GM19043 (cell line): Measurements from ENCODE around the gene FGF22.
"Not testable (repeated sequence)": the region's sequence is repeated elsewhere in the genome, so short reads cannot be mapped to it uniquely, and the experiment has no call there.

Experiments
- ATAC-seq: cut with Tn5 transposase; IDR thresholded peaks from one replicate; pipeline ENCODE4 v1.9.1; 2021; ENCODE audit warnings: low read depth; ENCODE audit not compliant: unreplicated experiment

The FGF22 gene

DNA sequence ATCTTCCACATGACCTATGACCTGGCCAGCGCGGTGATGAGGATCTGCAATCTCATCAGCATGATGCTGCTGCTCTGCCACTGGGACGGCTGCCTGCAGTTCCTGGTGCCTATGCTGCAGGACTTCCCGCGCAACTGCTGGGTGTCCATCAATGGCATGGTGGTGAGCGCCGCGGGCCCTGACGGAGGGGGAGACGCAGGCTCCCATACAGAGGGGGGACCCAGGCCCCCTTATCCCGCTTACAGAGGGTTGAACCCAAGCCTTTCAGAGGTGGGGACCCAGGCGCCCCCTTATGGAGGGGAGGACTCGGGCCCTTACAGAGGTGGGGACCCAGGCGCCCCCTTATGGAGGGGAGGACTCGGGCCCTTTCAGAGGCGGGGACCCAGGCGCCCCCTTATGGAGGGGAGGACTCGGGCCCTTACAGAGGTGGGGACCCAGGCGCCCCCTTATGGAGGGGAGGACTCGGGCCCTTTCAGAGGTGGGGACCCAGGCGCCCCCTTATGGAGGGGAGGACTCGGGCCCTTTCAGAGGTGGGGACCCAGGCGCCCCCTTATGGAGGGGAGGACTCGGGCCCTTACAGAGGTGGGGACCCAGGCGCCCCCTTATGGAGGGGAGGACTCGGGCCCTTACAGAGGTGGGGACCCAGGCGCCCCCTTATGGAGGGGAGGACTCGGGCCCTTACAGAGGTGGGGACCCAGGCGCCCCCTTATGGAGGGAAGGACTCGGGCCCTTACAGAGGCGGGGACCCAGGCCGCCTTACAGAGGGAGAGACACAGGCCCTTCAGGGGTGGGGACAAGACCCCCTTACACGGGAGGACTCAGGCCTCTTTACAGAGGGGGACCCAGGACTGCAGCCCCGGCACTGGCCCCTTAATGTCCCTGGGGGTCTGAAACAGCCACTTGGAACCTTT lies 34.4 kb upstream of the FGF22 start:
- not testable (repeated sequence) for ATAC-seq

DNA sequence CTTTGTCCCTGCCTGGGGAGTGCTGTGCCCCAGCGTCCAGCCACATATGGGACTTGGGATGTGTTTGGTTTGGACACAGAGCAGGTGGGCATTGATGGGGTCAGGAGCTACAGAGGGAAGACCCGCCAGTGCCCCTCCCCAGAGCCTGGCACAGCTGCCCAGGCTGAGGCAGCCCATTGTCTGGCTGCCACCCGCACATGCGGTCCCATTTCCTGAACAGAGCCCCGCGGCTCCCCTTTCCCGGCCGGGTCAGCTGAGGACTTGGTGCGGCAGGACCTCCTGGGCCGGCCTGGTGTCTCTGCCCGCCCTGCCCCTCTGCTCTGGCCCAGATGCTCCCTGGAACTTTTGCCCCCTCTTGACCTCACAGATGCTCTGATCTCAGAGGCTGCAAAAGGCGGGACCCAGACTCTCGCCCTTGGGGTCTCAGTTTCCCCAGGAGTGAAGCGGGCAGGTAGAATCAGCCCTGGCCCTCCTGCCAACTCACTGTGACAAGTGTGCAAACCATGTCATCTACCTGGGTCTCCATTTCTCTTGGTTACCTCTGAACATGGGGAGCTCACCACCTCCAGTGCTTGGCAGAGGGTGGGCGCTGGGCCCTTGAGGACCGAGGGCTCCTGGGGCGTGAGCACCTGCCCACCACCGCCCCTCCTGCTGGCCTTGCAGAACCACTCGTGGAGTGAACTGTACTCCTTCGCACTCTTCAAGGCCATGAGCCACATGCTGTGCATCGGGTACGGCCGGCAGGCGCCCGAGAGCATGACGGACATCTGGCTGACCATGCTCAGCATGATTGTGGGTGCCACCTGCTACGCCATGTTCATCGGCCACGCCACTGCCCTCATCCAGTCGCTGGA lies 32.2 kb upstream of the FGF22 start:
- no peak for ATAC-seq

DNA sequence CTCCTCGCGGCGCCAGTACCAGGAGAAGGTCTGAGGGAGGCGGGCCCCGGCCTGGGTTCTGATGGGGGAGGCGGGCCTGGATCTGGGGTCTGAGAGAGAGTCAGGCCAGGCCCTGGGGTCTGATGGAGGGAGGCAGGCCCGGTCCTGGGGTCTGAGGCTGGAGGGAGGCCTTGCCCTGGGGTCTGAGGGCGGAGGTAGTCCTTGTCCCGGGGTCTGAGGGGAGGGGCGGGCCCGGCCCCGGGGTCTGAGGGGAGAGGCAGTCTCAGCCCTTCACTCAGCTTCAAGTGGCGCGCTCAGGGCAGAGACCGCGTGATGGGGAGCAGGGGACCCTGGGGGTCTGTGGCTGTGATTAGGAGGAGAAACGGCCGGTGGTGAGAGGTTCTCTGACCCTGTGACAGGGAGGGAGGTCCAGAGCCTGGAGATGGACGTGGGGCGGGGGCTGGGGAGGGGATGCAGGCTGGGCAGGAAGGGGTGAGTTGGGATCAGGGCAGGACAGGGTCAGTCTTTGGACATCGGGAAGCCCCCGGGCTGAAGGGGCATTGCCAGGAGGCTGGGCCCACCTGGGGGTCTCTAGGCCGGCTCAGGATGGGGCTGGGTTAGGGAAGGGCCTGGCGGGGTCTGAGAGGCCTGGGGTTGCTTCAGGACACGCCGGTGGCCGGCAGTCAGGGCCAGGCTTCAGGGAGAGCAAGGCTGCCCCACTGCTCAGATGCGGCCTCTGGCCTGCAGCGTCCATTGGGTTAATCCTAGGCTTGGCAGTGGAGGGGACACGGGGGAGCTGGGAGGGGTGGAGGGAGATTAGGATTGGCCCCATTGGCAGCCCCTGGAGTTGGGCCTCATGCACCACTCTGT lies 31.3 kb upstream of the FGF22 start:
- no peak for ATAC-seq

DNA sequence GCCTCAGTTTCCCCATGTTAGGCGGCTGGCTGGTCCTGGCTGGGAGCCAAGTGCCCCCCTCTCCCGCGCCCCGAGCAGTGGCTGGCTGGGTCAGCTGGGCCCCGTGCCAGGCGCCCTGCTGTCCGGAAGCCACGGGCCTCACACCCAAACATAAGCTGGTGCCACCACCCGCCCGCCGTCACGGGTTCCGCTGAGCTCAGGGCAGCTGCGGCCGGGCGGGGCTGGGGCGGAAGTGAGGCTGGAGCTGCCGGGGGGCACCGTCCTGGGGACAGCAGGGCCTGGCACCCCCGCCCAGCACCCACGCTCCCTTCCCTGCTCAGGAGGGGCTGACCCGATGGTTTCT lies 30.7 kb upstream of the FGF22 start:
- no peak for ATAC-seq

DNA sequence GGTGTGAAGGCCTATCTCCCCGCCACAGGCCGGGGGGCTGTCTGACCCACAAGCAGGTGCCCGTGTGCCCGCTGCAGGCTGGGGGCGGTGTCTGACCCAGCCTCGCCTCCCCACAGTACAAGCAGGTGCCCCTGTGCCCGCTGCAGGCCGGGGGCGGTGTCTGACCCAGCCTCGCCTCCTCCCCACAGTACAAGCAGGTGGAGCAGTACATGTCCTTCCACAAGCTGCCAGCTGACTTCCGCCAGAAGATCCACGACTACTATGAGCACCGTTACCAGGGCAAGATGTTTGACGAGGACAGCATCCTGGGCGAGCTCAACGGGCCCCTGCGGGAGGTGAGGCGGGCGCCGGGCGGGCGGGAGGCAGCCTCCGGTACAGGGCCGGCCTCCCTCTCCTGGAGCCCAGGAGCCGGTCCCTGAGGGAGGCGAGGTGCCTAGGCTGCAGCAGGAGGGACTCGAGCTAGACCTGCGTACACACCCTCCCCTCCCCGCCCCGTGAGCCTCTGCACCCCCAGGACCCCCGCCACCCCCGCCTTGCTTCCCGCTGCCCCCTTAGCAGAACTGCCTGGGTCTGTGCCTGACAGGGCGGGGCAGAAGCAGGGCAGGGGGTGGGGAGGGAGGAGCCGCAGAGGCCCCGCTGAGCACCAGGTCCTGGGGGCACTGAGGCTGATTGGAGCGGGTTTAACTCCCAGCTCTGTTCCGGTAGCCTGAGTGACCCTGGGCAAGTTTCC lies 29.4 kb upstream of the FGF22 start:
- no peak for ATAC-seq

DNA sequence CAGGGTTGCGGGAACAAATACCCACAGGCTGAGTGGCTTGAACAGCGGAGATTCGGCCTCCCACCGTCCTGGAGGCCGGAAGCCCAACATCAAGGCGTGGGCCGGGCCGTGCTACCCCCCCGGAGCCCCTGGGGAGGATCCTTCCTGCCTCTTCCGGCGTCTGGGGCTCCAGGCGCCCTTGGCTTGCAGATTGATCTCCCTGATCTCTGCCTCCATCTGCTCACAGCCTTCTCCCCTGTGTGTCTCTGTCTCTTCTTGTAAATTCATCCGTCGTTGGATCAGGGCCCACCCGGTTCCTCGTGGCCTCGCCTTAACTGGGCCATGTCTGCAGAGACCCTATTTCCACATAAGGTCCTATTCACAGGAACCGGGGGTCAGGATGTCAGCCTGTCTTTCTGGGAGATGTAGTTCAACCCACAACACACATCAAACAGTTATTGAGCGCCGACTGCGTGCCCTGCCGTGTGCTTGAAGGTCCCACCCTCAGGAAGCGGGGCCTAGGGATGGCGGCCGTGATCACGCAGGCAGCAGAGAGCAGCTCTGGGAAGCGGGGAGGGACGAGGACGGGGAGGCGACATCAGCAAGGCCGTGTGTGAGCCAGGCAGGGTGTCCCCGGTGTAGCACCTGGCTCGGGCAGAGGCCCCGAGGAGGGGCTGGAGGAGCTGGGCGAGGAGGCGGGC lies 28.7 kb upstream of the FGF22 start:
- ATAC-seq = no peak

DNA sequence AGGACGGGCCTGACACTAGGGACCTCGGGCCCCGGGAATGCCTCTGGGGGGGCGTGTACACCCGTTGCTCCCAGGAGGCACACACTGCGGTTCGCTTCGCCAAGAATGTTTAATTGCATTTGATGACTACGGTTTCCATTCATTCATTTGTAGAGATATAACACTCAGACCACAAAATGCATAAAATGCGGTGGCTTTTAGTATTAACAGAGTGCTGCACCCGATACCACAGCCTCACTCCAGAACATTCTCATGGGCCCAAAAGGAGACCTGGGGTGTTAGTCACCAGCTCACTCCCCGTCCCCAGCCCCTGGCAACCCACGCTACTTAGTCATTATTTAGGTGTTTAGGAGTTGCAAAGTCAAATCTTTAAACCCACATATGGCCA lies 28.2 kb upstream of the FGF22 start:
- ATAC-seq = no peak

DNA sequence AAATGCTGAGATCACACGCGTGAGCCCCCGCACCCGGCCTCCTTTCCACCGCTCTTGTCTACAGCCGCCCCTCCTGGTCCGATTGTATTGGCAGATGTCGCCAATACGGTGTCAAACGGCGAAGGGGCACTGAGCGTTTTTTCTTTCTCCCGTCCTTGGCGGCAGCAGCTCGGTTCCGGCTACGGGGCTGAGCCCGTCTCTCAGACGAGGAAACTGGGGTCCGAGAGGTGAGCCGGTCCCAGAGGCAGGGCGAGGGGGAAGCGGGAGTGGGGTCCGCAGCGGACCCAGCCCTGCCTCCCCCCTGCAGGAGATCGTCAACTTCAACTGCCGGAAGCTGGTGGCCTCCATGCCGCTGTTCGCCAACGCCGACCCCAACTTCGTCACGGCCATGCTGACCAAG lies 26.7 kb upstream of the FGF22 start:
- ATAC-seq = no peak

DNA sequence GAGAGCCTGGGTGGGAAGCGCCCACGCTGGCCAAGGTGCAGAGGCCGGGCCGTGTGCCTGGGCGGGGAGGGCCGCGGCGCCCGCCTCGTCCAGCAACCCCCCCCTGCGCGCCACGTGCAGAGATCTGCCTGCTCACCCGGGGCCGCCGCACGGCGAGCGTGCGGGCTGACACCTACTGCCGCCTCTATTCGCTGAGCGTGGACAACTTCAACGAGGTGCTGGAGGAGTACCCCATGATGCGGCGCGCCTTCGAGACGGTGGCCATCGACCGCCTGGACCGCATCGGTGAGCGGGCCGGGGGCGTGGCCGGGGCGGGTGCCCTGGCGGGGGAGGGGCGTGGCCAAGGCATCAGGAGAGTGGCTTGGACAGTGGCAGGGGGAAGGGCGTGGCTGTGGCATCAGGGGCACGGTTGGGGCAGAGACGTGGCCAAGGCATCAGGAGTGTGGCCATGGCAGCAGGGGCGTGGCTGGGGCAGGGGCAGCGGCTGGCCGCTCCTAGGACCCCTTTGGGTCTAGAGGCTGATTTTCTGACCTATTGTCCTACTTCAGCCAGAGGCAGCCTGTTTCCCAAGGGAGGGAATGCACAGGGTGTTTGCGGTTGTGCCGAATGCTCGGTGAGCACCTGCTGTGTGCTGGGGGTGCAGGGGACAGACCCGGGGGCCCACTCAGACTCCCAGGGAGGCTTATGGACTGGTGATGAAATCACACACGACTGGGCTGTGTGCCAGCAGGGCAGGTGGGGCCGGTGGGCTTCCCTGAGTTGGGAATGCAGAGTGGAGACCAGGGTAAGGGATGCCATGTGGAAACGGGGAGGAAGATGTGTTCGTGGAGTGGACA lies 25.7 kb upstream of the FGF22 start:
- no peak for ATAC-seq

DNA sequence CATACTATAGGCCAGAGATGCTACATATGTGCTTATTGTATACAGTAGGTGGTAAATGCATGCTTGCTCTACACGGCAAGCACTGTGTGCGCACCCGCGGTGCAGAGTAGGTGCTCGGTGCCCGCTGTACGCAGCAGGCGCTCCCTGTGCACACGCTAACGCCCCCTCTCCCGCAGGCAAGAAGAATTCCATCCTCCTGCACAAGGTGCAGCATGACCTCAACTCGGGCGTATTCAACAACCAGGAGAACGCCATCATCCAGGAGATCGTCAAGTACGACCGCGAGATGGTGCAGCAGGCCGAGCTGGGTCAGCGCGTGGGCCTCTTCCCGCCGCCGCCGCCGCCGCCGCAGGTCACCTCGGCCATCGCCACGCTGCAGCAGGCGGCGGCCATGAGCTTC lies 24.1 kb upstream of the FGF22 start:
- ATAC-seq = no peak

DNA sequence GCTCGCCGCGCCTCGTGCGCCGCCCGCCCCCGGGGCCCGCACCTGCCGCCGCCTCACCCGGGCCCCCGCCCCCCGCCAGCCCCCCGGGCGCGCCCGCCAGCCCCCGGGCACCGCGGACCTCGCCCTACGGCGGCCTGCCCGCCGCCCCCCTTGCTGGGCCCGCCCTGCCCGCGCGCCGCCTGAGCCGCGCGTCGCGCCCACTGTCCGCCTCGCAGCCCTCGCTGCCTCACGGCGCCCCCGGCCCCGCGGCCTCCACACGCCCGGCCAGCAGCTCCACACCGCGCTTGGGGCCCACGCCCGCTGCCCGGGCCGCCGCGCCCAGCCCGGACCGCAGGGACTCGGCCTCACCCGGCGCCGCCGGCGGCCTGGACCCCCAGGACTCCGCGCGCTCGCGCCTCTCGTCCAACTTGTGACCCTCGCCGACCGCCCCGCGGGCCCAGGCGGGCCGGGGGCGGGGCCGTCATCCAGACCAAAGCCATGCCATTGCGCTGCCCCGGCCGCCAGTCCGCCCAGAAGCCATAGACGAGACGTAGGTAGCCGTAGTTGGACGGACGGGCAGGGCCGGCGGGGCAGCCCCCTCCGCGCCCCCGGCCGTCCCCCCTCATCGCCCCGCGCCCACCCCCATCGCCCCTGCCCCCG lies 23.5 kb upstream of the FGF22 start:
- no peak for ATAC-seq

DNA sequence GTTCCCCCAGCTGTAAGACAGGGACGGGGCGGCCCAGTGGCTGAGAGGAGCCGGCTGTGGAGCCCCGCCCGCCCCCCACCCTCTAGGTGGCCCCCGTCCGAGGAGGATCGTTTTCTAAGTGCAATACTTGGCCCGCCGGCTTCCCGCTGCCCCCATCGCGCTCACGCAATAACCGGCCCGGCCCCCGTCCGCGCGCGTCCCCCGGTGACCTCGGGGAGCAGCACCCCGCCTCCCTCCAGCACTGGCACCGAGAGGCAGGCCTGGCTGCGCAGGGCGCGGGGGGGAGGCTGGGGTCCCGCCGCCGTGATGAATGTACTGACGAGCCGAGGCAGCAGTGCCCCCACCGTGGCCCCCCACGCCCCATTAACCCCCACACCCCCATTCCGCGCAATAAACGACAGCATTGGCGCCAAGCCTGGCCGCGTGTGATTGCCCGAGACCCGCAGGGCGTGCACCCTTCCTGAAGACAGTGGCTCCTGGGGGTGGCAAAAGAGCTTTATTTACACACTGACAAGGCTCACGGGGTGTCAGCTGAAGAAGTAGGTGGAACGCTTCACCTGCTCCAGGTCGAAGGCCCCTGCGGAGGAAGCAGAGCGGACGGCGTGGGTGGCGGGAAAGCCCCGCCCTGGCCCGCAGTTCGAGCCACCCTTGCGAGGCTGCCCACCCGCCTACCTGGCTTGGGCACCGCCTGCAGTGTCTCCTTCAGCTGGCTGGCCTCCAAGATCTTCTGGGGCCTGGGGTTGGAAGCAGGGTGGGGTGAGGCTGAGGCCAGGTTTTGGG lies 22.7 kb upstream of the FGF22 start:
- ATAC-seq = no peak

DNA sequence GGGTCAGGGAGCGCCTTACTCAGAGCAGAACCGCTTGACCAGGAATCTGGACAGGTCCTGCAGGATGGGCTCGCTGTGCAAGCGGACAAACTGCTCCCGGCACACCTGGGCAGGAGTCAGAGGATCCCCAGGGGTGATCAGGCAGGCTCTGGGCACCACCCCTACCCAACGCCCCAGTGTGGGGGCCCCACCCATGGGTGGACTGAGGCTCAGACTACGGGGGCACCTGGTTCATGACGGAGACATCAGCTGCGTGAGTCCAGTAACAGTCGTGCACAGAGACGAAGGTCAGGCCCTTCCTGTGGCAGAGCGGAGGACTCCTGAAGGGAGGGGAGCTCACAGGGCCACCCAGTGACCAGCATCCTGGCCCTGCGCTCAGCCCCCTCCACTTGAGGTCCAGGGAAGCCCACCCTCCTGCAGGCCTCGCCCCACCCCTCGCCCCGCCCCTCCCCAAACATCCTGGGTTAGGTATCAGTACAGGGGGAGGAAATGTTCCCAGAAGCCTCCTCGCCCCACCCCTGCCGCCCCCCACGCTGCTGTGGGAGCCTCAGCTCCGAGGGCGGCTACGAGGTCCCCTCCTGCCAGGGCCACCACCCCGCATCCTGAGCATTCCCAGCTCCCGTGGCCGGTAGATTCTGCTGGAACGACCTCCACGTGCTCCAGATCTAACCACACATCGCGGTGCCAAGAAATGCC lies 22.0 kb upstream of the FGF22 start:
- no peak for ATAC-seq

DNA sequence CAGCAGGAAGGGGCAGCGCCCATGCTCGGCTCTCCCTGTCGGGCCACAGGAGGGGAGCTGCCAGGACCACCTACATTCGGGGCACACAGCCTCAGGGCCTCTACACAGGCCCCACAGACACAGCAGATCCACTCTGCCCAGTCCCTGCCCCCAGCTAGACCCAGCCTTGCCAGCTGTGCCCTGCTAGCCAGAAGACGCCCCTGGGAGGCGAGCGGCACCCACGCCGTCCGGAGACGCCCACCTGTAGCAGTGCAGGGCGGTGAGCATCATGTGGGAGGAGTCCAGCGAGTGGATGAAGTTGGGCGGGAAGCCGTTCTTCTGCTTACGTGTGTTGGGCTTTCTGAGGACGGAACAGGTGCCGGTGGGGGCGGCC lies 21.4 kb upstream of the FGF22 start:
- ATAC-seq = no peak

DNA sequence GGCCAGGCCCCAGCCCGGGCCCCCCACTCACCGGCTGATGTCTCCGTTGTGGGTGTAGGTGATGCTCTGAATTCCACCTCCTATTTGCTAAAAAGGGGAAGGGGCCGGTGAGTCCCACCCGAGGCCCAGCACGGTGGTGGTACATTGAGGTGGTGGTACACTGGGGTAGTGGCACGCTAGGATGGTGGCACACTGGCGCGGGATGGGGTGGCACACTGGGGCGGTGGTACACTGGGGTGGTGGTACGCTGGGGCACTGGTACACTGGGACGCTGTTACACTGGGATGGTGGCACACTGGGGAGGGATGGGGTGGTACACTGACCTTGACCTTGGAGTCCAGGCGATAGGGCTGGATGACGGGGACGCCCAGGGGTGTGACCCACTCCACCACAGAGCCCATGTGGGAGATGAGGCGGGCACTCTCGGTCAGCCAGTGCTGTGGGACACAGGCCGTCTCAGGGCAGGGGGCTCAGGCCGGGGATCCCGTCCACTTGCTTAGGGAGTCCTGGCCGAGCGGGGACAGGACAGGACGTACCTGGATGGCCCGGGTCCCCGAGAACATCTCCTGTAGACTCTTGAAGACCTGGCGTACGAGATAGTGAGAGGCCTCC lies 20.9 kb upstream of the FGF22 start:
- no peak for ATAC-seq

DNA sequence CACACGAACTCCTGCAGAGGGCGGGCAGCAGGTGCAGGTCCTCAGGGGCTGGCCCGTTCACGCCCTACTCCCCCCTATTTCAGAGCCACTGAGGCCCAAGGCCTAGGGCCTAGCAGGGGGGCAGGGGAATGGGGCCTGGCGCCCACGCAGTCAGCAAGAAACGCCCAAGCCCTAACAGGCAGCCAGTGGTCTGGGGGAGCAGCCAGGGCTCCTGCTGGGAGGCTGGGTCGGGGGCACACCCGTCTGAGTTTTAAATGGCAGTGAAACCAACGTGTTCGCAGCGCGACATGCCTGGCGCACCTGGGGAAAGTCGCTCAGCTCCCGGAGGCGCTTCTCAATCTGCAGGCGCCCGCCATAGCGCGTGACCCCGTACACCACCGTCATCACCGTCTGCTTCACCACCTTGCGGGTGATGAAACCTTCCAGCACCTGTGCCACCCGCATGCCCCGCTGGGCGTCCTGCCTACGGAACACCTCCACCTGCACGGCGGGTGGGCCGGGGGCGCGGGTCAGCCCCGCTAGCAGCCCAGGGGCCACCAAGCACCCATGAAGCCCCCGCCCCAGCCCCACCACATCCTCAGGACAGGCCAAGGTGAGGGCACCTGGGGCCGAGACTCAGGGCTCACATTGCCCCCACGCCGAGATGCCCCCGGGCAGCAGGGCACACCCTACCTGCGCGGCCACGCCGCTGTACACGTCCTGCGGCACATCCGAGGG lies 20.2 kb upstream of the FGF22 start:
- no peak for ATAC-seq
